Cardiac septum (tissue), 1 donor: Measurements from ENCODE around the gene SEPHS2. TPM values are rescaled to one million over a fixed set of nuclear protein-coding genes. Genes with fewer than 3 reads are reported as not detected.

Source experiments
- DNase-seq: peaks from one replicate; pipeline ENCODE4 v3.0.0-alpha.2; 2020; ENCODE audit warnings: low spot score
- intact Hi-C: fragments of 100-400 bp; cut with DNase I; formaldehyde crosslinking; loops from one replicate; pipeline ENCODE4 v1.14.0; 2022
- total RNA-seq: library from RNA; stranded (reverse); fragmentation: NEBNext Ultra II Directional; extraction: Animal tissue kit (Norgen Biotek cat#: 25700); gene quantifications from one replicate; pipeline ENCODE4 v1.2.1, GENCODE V29; 2021
- donor health status: DM: no; HTN: no; CAD: no.

SEPHS2 gene
- total RNA-seq, 1 donor from 2014 or later: 27.3 TPM

- DNase-seq: no peak
- intact Hi-C loops: no loop called here
These were observed 5.8 kb downstream of the SEPHS2 start for GRCh38 chr16:30439720-30440348.

DNA sequence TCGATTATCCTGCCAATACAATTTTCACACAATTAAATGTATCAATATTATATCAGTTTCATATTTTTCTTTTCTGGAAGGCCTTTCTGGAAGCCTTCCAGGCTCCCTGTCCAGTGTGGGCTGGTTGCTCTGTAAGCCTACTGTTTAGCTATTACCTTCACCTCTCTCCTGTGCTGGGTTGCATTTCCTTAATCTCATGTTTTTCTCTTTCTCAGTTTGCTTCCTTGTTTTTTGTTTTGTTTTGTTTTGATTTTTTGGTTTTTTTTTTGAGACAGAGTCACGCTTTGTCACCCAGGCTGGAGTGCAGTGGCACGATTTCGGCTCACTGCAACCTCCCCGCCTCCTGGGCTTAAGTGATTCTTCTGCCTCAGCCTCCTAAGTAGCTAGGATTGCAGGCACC is 6.8 kb downstream of the SEPHS2 start:
- no peak for DNase-seq
- intact Hi-C loops: no loop called here

DNA sequence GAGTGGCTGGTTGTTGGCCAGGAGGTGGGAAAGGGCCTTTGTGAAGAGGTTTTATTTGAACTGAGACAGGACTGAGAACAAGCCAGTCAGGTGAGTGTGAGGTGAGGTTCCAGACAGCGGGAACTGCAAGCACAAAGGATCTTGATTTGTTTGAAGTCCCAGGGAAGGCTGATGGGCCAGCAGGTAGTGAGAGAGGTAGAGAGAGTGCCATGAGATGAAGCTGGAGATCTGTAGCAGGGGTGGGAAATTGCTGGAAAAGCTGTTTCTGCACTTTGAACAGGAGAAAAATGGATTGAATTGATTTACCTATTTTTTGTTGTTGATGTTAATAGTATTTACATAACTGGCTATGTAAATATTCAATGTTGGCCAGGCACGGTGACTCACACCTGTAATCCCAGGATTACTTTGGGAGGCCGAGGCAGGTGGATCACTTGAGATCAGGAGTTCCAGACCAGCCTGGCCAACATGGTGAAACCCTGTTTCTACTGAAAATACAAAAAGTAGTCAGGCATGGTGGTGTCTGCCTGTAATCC is 8.1 kb downstream of the SEPHS2 start:
- intact Hi-C loops: no loop called here
- DNase-seq: no peak

DNA sequence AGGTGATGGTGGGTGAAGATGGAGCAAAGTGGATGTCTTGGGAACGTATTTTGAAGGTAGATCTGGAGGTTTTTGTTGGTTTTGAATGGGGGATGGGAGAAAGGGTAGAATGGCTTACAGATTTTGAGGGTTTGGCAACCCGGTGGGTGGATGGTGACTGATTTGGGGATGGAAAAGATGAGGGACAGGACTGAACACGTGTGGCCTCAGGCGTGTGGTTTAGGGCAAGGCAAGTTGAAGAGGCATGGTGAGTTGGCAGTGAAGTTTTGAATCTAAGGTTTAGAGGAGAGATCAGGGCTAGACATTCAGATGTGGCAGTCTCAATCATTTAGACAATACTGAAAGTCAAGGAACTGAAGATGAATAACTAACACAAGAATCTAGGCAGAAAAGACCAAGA is 10.8 kb downstream of the SEPHS2 start:
- intact Hi-C loops: loop anchor here (5.0 kb wide), 1 partner anchor 97 kb away; the partner anchor contains the start of gene ZNF747
- no peak for DNase-seq

- DNase-seq: no peak
These were observed 15.2 kb downstream of the SEPHS2 start for GRCh38 chr16:30430428-30430970.

GRCh38 chr16:30429678-30430427 is 15.8 kb downstream of the SEPHS2 start, which contains the start of gene DCTPP1:
Gene DCTPP1 (minus strand): TSS chr16:30430030. CDS start chr16:30429980, 50 bp downstream.
- intact Hi-C loops: loop anchor here (5.0 kb wide), 1 partner anchor 102 kb away; the partner anchor contains the start of gene ZNF747

More at GRCh38 chr16:30430428-30430970, 15.2 kb downstream of the SEPHS2 start:
- intact Hi-C loops: loop anchor here (5.0 kb wide), 1 partner anchor 102 kb away; the partner anchor contains the start of gene ZNF747

GRCh38 chr16:30429418-30429677 is 16.3 kb downstream of the SEPHS2 start:
- no peak for DNase-seq
- intact Hi-C loops: no loop called here

More at GRCh38 chr16:30429678-30430427, 15.8 kb downstream of the SEPHS2 start, which contains the start of gene DCTPP1:
- DNase-seq: peak; percentile 95

GRCh38 chr16:30428055-30428454 is 17.6 kb downstream of the SEPHS2 start:
- DNase-seq: no peak
- intact Hi-C loops: no loop called here

DNA sequence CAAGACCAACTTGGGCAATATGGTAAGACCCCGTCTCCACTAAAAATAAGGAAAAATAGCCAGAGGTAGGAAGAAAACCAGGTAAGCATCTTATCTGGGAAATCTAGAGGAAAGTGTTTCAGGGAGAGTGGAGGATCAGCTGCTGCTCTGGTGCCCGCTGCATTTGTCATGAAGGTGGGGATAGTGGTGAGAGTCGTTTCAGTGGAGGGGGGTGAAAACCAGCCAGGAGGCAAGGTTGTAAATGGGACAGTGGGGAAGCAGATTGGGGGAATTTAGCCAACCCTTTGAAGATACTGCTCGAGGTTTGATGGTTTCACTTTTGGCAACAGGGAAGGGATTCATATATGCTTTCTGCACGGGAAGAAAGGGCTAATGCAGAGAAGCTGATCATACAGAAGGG is 24.7 kb downstream of the SEPHS2 start:
- no peak for DNase-seq
- intact Hi-C loops: no loop called here

DNA sequence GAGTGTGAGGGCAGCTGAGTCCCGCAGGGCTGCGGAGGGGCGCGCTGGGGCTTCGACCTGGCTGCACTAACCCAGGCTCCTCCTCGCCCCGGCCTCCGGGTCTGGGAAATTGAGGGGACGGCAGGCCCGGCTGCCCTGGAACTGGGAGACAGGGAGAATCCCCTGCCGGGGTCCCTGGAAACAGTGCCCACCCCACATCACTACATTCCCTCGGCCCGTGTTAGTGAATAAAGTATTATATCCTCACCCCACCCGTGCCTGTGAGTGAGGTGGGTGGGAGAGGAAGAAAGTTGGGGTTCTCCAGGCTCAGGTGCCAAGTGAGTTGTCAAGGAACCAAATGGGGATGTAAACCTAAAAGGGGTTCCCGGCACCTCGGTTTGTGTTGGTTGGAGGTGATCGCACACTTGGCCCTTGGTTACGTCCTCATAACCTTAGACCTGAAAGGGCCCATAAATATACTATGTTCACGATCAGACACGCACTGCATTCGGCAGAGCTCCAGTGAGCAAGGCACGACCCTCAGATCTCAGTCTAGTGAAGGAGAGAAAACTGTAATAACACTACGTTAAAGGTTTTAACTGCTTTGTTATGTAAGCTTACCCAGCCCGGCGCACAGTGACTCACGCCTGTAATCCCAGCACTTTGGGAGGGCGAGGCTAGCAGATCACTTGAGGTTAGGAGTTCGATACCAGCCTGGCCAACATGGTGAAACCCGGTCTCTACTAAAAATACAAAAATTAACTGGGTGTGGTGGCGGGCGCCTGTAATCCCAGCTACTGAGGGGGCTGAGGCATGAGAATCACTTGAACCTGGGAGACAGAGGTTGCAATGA is 27.1 kb downstream of the SEPHS2 start:
- no peak for DNase-seq
- intact Hi-C loops: loop anchor here (10.0 kb wide), 1 partner anchor 324 kb away; the partner anchor contains the start of genes TBX6 and YPEL3

- intact Hi-C loops: loop anchor here (10.0 kb wide), 1 partner anchor 323 kb away; the partner anchor contains the start of genes TBX6 and YPEL3
- DNase-seq: peak; percentile 89
These were observed 27.9 kb downstream of the SEPHS2 start for GRCh38 chr16:30417529-30418349.

DNA sequence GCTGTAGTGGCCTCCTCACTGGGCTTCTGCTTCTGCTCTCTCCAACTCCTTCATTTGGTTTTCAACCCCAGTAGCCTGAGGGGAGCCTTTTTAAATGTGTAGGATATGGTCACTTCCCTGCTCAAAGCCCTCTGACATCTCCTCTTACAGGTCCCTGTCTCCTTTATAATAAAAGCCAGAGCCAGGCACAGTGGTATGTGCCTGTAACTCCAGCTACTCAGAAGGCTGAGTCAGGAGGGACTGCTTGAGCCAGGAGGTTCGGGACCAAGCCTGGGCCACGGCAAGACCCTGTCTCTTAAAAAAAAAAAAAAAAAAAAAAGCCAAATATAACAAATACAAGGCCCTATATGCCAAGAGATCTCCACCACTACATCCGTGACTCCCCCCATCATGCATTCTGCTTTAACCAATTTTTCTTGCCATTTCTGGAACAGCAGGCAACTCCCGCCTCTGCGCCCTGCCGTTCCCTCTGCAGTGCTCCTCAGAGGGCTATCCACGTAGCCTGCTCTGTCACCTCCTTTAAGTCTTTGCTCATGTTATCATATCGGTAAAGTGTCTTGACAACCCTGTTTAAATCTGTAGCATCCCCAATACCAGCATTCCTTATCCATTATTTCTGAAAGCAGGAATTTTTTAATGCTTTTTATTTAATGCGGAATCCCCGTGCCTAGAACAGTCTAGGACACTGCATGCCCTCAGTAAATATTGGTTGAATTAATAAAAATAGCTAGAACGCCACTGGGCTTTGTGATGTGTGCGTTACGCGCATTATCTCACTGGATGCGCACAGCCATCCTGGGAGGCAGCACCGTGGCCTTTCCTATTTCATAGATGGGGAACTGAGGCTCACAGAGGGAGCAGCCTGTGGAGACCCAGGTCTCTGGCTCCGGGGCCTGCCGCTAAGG is 28.8 kb downstream of the SEPHS2 start:
- no peak for DNase-seq
- intact Hi-C loops: loop anchor here (10.0 kb wide), 1 partner anchor 322 kb away; the partner anchor contains the start of genes TBX6 and YPEL3

- no peak for DNase-seq
- intact Hi-C loops: loop anchor here (10.0 kb wide), 1 partner anchor 321 kb away; the partner anchor contains the start of genes TBX6 and YPEL3
These were observed 29.5 kb downstream of the SEPHS2 start for GRCh38 chr16:30416047-30416603.

DNA sequence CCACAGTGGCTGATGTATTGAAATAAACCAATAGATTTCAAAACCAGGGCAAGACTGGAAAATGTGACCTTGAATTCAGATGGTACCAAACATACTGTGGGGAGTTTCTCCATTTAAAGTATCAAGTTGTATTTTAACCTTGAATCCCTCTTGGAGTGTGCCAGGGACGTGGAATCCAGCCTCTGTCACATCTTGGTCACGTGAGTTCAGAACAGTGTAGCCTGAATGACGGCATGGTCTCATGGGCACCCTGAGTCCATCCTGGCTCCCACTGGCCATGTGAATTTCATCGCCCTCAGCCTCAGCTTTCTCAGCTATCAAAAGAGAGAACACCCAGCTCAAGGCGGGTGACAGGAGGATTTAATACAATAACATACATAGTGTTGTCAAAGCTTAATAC is 31.5 kb downstream of the SEPHS2 start:
- DNase-seq: no peak

GRCh38 chr16:30413112-30413806 is 32.4 kb downstream of the SEPHS2 start:
- intact Hi-C loops: loop anchor here (10.0 kb wide), 1 partner anchor 318 kb away; the partner anchor contains the start of genes TBX6 and YPEL3
- DNase-seq: no peak

More for the DNA sequence above, 31.5 kb downstream of the SEPHS2 start:
- intact Hi-C loops: loop anchor here (10.0 kb wide), 1 partner anchor 319 kb away; the partner anchor contains the start of genes TBX6 and YPEL3
